HEK293 (cell line): ENCODE measurements around the gene SURF2.

Source experiments
- CTCF ChIP-seq: fragments of 450-650 bp; formaldehyde crosslinking; IDR thresholded peaks from 2 replicates; pipeline ENCODE4 v1.5.1; 2016; ENCODE audit warnings: missing biosample characterization, missing genetic modification characterization
- HIC1 ChIP-seq: fragments of 450-650 bp; formaldehyde crosslinking; IDR thresholded peaks from 2 replicates; pipeline ENCODE4 v1.5.1; 2016; ENCODE audit warnings: missing biosample characterization, missing genetic modification characterization
- KLF16 ChIP-seq: fragments of 450-650 bp; formaldehyde crosslinking; IDR thresholded peaks from 2 replicates; pipeline ENCODE4 v1.5.1; 2017; ENCODE audit warnings: missing biosample characterization, missing genetic modification characterization
- PRDM6 ChIP-seq: fragments of 450-650 bp; formaldehyde crosslinking; IDR thresholded peaks from 2 replicates; pipeline ENCODE4 v1.5.1; 2017; ENCODE audit warnings: missing biosample characterization, missing genetic modification characterization
- REST ChIP-seq: fragments of 450-650 bp; formaldehyde crosslinking; IDR thresholded peaks from 2 replicates; pipeline ENCODE4 v1.5.1; 2016; ENCODE audit warnings: missing biosample characterization, missing genetic modification characterization
- ZBTB1 ChIP-seq: fragments of 450-650 bp; formaldehyde crosslinking; IDR thresholded peaks from 2 replicates; pipeline ENCODE4 v1.5.1; 2016; ENCODE audit warnings: missing biosample characterization, missing genetic modification characterization
- ZNF146 ChIP-seq: fragments of 450-650 bp; formaldehyde crosslinking; IDR thresholded peaks from 2 replicates; pipeline ENCODE4 v1.5.1; 2016; ENCODE audit warnings: missing biosample characterization, missing genetic modification characterization
- ZNF239 ChIP-seq: fragments of 450-650 bp; formaldehyde crosslinking; IDR thresholded peaks from 2 replicates; pipeline ENCODE4 v1.5.1; 2016; ENCODE audit warnings: missing biosample characterization, missing genetic modification characterization
- ZNF654 ChIP-seq: fragments of 450-650 bp; formaldehyde crosslinking; IDR thresholded peaks from 2 replicates; pipeline ENCODE4 v1.5.1; 2016; ENCODE audit warnings: low read depth, missing biosample characterization, missing genetic modification characterization

GRCh38 chr9:133372144-133372543 lies 15.8 kb downstream of the SURF2 start:
- TF ChIP-seq HIC1 (no peak), ZNF146 (tag by site-specific recombination) (no peak), REST (no peak), CTCF (tag by site-specific recombination) (no peak), ZNF239 (tag by site-specific recombination) (no peak), KLF16 (tag by site-specific recombination) (no peak), ZNF654 (no peak), ZBTB1 (tag by site-specific recombination) (no peak), PRDM6 (tag by site-specific recombination) (no peak)
